ENCODE data around the gene CWC27.

Gene CWC27

GRCh38 chr5:64834037-64834436 is 65.3 kb downstream of the CWC27 start:
- Histone ChIP-seq H3K9me3 (ENCODE audit: severe bottlenecking) (no peaks in the 10 kb centered on the region), H3K27me3 (ENCODE audit: insufficient read depth, poor library complexity, severe bottlenecking) (no peaks in the 10 kb centered on the region), H3K27ac (ENCODE audit: poor library complexity, severe bottlenecking) (no peak overlapping the region), H3K36me3 (ENCODE audit: low read depth) (no peaks in the 10 kb centered on the region; the same call in 1 of the 2 replicates), H3K4me1 (ENCODE audit: insufficient read depth, poor library complexity, severe bottlenecking) (peaks cover 13% of the 10 kb centered on the region), H3K4me3 (ENCODE audit: severe bottlenecking) (no peak overlapping the region)
- ATAC-seq (ENCODE audit: low read depth) (no peak), DNase-seq (ENCODE audit: low spot score) (no peak)
- TF ChIP-seq CTCF (IDR thresholded peaks at IDR 0.05; ENCODE audit: poor library complexity, severe bottlenecking), result no peak

DNA sequence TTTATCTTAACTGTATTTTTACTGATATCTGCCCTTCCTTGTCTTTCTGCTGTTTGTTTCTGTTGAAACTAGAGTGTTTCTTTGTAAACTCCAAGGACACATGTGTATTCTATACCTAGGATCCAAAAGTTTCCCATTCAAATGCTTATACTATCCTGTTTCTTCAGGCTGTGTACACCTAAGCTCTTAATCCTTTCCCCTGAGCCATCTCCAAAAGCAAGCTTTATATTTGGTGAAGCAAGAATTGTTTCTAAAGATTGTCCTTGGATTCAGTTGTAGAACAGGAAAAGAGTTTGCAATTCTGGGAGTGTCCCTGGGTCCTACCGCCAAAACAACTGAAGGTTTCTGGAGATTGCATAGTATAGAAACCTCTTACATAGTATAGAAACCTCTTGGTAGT is 65.9 kb downstream of the CWC27 start:
- TF ChIP-seq CTCF (IDR thresholded peaks at IDR 0.05; ENCODE audit: poor library complexity, severe bottlenecking), result no peak
- ATAC-seq (ENCODE audit: low read depth) (peak; percentile 48), DNase-seq (ENCODE audit: low spot score) (no peak)
- H3K27me3 ChIP-seq (ENCODE audit: insufficient read depth, poor library complexity, severe bottlenecking), result no peaks in the 10 kb centered on the region
- H3K4me3 ChIP-seq (ENCODE audit: severe bottlenecking), result no peak overlapping the region
- peaks cover 16% of the 10 kb centered on the region for H3K4me1 ChIP-seq (ENCODE audit: insufficient read depth, poor library complexity, severe bottlenecking)
- H3K36me3 ChIP-seq (ENCODE audit: low read depth), result no peaks in the 10 kb centered on the region; the same call in 1 of the 2 replicates
- no peak overlapping the region for H3K27ac ChIP-seq (ENCODE audit: poor library complexity, severe bottlenecking)
- no peaks in the 10 kb centered on the region for H3K9me3 ChIP-seq (ENCODE audit: severe bottlenecking)

DNA sequence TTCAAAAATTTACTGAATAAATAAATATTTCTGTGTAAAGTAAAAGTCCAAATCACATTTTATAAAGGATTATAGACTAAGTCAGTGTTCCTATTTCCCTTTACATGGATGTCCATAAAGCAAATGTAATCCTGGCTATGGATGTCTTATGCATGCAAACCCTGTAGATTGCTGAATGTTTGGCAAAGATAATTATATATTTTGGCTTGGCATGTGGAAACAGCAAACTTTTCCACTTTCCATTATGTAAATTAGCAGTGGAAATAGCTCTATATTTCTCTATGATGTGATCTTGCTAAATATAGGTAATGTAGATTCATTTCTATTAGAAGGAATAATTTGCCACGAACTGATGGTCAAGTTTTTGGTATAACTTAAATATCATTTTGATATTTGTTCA is 66.5 kb downstream of the CWC27 start:
- ATAC-seq (ENCODE audit: low read depth) (no peak), DNase-seq (ENCODE audit: low spot score) (no peak)
- Histone ChIP-seq H3K4me3 (ENCODE audit: severe bottlenecking) (no peak overlapping the region), H3K9me3 (ENCODE audit: severe bottlenecking) (no peaks in the 10 kb centered on the region), H3K4me1 (ENCODE audit: insufficient read depth, poor library complexity, severe bottlenecking) (peaks cover 16% of the 10 kb centered on the region), H3K36me3 (ENCODE audit: low read depth) (no peaks in the 10 kb centered on the region; the same call in 1 of the 2 replicates), H3K27ac (ENCODE audit: poor library complexity, severe bottlenecking) (no peak overlapping the region), H3K27me3 (ENCODE audit: insufficient read depth, poor library complexity, severe bottlenecking) (no peaks in the 10 kb centered on the region)
- TF ChIP-seq CTCF (IDR thresholded peaks at IDR 0.05; ENCODE audit: poor library complexity, severe bottlenecking), result no peak

- no peak for ATAC-seq (ENCODE audit: low read depth)
Observed at GRCh38 chr5:64836190-64836755, 67.5 kb downstream of the CWC27 start.

More at GRCh38 chr5:64836190-64836755, 67.5 kb downstream of the CWC27 start:
- no peak for TF ChIP-seq CTCF (IDR thresholded peaks at IDR 0.05; ENCODE audit: poor library complexity, severe bottlenecking)
- peaks cover 16% of the 10 kb centered on the region for H3K4me1 ChIP-seq (ENCODE audit: insufficient read depth, poor library complexity, severe bottlenecking)
- no peak overlapping the region for H3K27ac ChIP-seq (ENCODE audit: poor library complexity, severe bottlenecking)
- no peaks in the 10 kb centered on the region for H3K27me3 ChIP-seq (ENCODE audit: insufficient read depth, poor library complexity, severe bottlenecking)
- no peaks in the 10 kb centered on the region for H3K9me3 ChIP-seq (ENCODE audit: severe bottlenecking)
- H3K36me3 ChIP-seq (ENCODE audit: low read depth), result no peaks in the 10 kb centered on the region
- no peak for DNase-seq (ENCODE audit: low spot score)
- H3K4me3 ChIP-seq (ENCODE audit: severe bottlenecking), result no peak overlapping the region
